Raji (cell line): ENCODE measurements around the gene DLG1.

ENCODE experiments used
- POLR2A ChIP-seq: IDR thresholded peaks from 2 replicates; pipeline ENCODE4 v1.6.1; 2011; ENCODE audit warnings: low read depth, low read length, control low read depth; ENCODE audit not compliant: insufficient read depth

Gene DLG1

DNA sequence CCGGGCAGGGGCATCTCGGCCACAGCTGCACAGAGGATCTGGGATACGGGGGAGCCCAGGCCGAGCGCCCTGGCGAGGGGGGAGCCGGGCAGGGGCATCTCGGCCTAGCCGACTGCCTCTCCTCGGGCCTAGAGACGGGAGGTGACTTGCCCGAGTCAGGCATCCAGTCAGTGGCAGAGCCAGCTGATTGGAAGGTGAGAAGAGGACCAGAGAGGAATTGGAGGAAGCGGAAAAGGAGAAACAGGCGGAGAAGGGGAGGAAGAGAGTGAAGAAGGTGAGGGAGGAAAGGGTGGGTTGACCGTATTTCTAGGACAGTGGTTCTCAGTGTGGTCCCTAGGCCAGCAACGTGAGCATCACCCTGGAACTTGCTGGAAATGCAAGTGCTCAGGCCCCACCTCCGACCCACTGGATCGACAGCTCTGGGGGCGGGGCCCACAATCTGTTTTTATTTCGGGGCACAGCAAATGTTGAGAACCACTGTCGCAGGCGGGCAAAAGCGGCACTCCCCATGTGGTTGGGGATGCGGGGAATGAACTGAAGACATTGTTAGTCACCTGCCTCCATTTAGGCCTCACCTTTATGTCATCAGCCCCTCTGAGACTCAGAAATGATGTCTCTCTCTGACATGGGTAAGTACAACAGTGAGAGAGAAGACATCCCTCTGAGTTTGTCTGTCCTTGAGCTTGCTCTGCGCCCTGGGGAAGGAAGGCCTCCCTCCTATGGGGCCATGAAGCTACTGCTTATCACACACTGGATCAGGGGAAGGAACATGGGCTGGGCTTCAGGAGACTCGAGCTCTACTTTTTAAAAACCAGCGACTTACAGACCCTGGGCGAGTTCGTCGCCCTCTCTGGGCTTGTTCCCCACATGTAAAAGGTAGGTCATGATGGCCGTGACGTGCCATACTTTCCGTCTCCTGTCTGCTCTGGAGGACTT is 267.8 kb downstream of the DLG1 start:
- no peak for TF ChIP-seq POLR2A

DNA sequence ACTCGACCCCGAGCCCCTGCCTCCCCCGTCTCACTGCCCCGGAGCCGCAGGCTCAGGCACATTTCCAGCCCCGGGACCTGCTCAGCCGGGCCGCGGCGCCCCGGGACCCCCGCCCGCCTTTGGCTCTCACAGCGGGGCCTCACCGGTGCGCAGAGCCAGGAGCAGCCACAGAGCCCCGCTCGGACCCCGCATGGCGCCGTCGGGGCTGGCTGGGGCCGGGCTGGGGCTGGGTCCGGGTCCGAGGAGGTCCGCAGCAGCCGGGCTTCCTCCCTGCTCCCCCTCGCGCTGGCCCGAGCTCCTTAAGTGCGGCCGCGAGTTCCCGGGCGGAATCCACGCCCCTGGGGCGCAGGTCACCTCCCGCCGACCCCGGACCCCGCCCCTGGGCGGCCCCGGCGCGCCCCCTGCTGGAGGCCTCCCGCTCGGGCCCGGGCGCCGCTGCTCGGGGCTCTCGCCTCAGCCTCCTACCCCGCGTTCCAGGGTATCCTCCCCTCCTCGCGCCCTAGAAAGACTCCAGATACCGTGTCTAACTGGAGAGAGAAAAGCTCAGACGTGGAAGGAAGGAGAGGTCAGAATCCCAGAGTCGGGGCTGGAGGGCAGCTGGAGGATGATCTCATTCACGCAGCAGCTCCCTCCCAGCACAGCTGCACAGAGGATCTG is 268.8 kb downstream of the DLG1 start, which contains the start of gene MELTF:
Gene MELTF, minus strand, starts transcription at position 307 of the 657 bp plus-strand sequence. Its CDS starts 115 bp downstream, at position 192.
- TF ChIP-seq POLR2A, result peak; percentile 58

DNA sequence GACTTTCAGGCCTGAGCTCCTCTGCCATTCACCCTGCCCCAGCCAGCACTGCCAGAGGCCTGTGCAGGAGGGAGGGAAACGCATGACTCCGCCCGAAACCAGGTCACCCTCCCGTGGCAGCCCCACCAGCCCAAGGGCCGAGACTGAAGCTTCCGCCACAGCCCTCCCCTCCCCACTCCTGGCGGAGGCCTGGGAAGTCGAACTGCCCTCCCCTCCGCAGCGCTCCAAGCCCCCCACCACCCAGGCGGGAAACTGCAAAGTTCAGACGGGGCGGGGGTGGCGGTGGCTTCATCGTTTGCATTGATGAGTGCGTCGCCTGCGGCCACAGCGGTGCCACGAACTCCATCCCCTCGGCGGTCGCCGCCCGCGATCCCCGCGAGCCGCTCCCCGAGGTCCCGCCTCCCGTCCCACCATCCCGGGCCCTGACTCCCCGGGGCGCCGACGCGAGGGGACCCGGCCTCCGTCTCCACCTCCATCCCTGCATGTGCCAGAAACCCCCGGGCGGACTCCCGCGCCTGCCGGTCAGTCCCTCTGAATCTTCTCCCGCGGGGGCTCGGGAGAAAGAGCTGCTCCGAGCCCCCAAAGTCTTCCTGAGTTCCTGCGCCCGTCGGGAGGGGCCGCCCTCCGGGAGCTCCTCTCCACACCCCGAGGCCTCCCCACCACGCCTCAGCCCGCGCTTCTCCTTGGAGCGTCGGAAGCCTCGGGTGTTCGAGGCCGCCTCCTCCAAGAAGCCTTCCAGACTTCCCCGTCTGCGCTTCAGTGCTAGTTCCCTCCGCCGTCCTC is 269.5 kb downstream of the DLG1 start:
- no peak for TF ChIP-seq POLR2A

DNA sequence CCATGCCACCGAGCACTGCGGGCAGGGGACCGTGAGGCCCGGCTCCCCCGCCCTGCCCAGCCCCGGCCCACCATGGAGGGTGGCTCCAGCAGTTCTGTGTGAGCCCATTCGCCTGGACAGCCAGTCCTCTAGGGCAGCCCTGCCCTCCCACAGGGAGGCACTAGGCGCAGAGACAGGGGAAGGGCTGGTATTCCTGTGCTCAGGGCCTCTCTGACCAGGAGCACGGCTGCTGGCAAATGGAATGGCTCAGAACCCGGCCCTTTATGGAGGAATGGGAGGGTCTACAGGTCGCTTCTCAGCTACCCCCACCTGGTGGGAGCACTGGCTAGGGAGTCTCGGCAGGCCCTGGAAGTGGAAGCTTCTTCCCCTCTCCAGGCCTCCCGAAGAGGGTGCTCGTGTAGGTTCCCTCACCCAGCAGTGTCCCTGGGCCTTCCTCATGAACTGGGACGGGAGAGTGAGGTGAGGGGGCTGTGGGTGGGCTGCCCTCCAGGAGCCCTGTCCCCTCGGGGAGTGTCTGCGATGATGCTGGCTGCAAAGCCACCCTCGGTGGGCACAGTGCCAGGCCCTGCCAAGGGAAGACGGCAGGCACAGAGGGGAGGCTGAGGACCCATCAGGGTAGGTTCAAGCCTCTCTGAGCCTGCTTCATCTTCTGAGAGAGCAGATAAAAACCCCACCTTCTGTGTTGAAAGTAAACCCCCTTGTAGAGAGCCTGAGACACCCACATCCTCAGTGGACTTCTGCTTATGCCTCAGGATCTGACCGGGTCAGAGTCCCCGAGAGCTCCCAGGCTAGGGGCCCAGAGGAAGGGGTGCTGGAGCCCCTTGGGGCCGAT is 270.3 kb downstream of the DLG1 start:
- no peak for TF ChIP-seq POLR2A

DNA sequence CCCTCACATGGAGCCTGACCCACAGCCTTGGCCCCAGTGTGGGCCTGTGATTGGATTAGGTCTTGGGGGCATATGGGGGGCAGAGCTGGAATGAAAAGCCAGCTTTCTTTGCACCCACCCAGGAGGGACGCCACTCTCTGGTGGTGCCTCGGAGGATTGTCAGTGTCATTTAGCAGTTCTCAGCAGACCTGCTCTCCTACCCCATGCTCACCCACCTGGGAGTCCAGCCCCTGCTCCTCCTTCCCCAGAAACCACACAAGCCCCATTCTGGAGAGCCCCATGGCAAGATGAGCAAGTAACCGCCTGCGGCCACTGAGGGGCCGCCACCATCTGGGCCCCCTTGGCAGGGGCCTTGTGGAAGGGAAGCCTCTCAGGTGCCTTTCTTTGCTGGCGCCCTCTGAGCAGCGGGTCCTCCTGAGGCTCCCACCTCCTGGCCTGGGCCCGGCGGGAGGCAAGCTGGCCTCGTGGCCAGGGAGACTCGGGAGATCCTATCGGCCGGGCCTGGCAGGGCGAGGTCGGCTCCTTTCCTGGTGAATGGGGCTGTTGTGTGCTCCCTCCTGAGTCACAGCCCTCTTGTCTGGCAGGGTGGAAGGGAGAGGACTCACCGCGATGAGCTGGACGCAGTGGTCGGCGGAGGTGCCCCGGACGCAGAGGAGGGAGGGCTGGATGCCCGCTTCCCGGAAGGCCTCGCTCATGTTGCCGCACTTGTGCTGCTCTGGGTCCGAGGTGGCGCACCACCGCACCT is 271.1 kb downstream of the DLG1 start:
- no peak for TF ChIP-seq POLR2A

DNA sequence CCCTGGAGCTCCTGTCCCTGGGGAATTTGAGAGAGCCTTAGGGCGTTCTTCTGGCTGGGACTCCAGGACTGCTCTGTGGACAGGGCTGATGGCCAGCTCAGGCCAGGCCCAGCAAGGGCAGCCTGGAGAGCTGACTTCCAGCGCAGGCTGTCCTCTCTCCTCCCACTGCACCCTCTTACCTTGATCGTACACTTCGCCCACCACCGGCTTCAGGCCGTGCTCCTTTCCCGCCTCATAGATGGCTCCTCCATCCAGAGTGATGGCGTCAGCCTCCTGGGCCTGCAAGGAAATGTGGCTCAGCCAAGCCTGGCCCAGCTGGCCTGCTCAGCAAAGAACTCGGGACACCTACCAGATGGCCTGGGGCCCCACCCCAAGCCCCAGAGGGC is 271.9 kb downstream of the DLG1 start:
- no peak for TF ChIP-seq POLR2A

DNA sequence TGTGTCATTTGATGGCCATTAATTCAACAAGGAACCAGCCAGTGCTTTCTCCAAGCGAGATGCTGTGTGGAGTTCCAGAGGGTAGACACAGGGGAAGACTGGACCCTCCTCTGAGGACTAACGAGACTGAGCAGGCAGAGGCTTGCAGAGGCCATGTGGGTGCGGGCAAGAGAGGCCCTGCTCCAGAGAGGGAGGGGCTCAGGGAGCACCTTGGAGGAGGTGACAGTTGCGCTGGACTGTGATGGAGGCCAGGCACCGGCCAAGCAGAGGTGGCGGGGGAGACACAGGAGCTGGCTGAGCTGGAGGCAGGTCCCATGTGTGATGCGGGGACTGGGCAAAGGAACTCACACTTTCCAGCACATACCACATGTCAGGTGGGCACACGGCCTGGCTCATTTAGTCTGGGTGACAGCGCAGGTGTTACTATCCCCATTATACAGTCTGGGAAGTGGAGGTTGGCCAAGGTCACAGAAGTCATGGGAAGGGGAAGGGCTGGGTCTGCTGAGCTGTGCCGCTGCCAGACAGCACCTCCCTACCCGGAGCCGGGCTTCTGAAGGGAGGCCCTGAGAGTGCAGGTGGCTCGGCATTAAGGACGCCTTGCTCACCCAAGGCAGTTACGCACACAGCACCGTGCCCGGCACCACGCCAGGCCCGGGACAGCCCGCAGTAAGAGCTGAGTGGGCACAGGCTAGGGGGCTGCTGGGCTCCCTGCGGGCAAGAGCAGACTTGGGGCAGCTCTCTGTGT is 272.5 kb downstream of the DLG1 start:
- no peak for TF ChIP-seq POLR2A

DNA sequence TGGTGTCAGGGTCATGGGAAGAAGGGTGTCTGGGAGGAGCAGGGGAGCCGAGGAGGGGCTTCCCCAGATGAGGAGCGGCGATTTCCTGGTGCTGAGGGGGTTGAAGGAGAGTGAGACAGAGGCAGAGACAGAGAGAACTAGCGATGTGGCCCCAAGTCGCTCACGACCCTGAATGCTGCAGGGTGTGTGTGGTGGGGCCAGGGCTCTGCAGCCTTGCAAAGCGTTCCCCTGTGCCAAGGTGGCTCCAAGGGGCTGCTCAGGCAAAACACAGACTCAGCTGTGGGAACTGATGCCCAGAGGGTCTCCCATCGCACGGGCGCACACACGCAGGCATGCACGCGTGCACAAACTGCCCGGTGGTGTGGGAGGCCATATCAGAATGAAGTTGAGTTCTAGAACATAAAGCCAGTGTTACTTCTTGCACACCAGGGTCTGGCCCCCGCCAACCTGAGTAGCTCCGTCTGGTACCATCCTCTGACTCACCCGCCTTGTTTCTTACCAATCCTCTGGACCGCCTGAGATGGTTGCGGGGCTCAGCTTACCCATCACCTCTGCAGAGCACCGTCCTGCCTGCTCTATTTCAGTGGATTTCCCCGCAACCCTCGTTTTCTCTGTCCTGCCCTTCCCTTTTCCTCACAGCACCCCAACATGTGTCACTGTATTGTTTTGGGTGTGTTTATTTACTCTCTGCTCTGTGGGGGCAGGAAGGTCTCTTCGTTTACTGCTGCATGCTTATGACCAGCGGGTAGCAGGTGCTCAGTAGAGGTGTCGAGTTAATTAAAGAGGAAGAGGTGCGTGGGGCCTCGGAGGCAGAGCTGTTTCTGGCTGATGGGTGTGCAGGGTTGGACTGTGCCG is 273.3 kb downstream of the DLG1 start:
- no peak for TF ChIP-seq POLR2A

DNA sequence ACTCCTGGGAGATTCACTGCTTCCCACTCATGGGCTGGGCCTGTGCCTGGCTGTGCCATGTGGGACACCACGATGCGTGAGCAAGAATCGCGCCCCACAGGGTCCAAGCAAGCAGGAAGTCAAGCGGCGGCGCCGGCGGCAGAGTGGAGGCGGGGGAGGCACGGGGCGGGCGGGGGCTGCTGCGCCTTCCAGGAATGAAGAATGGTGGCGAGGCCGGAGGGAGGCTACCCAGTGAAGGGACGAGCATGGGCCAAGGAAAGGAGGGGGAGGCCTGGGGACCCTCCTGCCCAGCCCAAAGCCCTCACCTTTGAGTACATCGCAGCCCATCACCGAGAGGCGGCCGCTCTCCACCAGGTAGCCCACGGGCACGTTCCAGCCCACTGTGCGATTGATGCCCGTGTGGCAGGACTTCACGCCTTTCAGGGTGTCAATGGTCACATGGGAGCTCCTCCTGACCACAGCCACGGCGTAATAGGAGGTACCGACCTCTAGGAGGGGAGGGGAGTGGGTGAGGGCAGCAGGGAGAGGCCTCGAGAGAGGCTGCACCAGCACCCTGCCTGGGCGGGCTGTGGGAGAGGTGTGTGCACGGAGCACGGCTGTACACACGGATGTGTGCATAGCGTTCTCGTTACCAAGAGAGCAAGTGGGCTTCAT is 274.3 kb downstream of the DLG1 start:
- no peak for TF ChIP-seq POLR2A

DNA sequence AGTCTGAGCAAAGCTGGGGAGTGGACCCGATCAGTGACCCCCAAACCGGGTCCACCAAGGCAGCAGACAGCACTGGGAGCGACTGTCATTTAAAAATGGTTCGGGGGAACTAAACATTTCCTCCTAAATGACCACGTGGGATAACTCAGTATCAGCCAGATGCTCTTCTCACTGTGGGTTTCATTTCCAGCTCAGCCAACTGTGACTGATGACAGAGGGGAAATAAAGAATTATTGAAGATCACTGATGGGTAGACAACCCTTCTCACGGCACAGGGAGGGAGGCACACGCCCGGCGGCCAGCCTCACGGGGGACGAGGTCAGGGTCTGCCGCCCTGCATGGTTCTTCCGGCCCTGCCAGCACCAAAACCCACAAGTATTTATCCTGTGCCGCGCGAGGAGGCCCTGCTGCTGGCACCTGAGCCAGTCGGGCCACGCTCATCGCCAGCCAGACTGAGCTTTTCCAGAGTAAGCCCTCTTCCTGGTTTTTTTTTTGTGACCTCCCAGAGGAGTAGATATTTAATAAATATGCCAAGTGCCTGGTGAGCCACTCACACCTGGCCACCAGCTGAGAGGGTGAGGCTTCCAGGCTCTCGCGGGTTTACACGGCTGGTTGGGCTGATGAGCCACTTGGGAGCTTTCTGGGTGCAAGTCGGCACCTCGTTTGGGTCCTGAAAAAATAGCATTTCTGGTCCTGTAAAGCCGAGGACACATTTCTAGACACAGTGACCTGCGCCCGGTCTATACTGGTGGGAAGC is 275.0 kb downstream of the DLG1 start:
- 0 out of 2 replicates have a peak, but pooled peaks have one; percentile 23 for TF ChIP-seq POLR2A

DNA sequence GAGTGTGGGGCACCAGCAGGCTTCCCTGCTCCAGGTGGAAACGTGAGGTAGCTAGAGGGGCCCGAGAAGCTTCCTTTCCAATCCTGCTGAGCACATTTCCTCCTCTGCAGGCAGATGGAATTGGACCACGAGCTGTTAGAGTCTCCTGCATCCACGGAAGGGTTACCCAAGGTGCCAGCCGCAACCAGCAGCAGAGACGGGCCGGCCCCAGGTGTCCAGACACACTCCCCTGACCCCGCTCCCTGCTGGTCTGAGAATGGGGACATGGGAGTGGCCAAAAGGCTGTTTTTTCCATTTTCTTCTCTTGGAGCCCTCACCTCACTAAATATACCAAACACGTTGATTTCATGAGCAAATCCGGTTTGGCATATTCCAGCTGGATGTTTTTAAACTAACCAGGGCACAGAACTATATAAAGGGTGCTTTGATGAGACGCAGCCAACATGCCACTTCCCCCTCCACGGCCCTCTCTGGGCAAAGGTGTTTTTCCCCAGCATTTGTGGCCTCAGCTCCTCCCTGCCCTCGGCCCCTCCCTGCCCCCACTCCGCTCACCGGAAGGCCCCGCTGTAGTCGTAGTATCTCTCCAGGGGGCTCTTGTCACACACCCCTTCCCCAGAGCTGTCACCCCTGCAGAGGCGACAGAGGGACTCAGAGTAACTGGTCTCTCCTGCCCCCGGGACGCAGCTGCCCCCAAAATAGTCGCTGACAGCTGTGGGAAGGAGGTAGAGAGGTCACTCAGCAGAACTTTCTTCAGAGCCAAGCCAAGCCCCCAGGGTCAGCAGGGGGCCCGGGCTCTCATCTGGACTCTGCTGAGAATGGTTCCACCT is 275.8 kb downstream of the DLG1 start:
- no peak for TF ChIP-seq POLR2A
